ENCODE measurements around the gene SORCS1.

The SORCS1 gene

GRCh38 chr10:106832846-106833245, 331.7 kb downstream of the SORCS1 start:
- Histone ChIP-seq H3K4me1 (ENCODE audit: control insufficient read depth, insufficient read depth, low read length) (peaks cover 3% of the 10 kb centered on the region), H3K9me3 (ENCODE audit: control insufficient read depth, low read length) (no peaks in the 10 kb centered on the region), H3K27me3 (ENCODE audit: control insufficient read depth, insufficient read depth, low read length, poor library complexity, severe bottlenecking) (no peaks in the 10 kb centered on the region), H3K36me3 (ENCODE audit: control insufficient read depth, insufficient read depth, low read length) (no peaks in the 10 kb centered on the region), H3K4me3 (ENCODE audit: insufficient read depth, low read depth, low read length) (no peak overlapping the region), H3K27ac (ENCODE audit: insufficient read depth, low read depth, low read length, poor library complexity, severe bottlenecking) (no peak overlapping the region)
- 83% methylated on average over 1 of the region's 1 CpG; no CpG with 5 or more reads in 1 of the 2 experiments for WGBS, 2 experiments

GRCh38 chr10:106830471-106830870, 334.0 kb downstream of the SORCS1 start:
- Histone ChIP-seq H3K36me3 (ENCODE audit: control insufficient read depth, insufficient read depth, low read length) (no peaks in the 10 kb centered on the region), H3K4me1 (ENCODE audit: control insufficient read depth, insufficient read depth, low read length) (no peaks in the 10 kb centered on the region), H3K9me3 (ENCODE audit: control insufficient read depth, low read length) (no peaks in the 10 kb centered on the region), H3K27ac (ENCODE audit: insufficient read depth, low read depth, low read length, poor library complexity, severe bottlenecking) (no peak overlapping the region), H3K27me3 (ENCODE audit: control insufficient read depth, insufficient read depth, low read length, poor library complexity, severe bottlenecking) (no peaks in the 10 kb centered on the region), H3K4me3 (ENCODE audit: insufficient read depth, low read depth, low read length) (no peak overlapping the region)
- WGBS, 2 experiments: 89 to 92% methylated on average over 8 of the region's 8 CpGs

DNA sequence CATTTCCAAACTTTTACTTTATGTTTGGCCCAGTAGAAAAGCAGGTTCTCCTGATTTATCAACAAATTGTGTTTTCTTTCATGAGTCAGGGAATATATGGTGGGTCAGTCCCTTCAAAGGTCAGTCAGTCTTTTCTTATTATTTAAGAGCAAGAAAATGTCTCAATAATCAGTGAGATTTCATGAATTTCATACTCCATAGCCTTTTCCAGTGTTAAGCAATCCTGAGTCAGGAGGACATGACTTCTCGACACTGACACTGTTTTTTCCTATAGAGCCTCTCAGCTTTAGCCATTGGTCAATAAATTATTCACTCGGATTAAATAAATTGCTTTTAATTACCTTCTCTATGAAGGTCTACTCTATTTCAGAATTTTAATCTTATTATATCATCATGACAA, 334.5 kb downstream of the SORCS1 start:
- Histone ChIP-seq H3K27me3 (ENCODE audit: control insufficient read depth, insufficient read depth, low read length, poor library complexity, severe bottlenecking) (no peaks in the 10 kb centered on the region), H3K9me3 (ENCODE audit: control insufficient read depth, low read length) (no peaks in the 10 kb centered on the region), H3K4me1 (ENCODE audit: control insufficient read depth, insufficient read depth, low read length) (no peaks in the 10 kb centered on the region), H3K4me3 (ENCODE audit: insufficient read depth, low read depth, low read length) (no peak overlapping the region), H3K27ac (ENCODE audit: insufficient read depth, low read depth, low read length, poor library complexity, severe bottlenecking) (no peak overlapping the region), H3K36me3 (ENCODE audit: control insufficient read depth, insufficient read depth, low read length) (no peaks in the 10 kb centered on the region)
- 86 to 99% methylated on average over 2 of the region's 2 CpGs for WGBS, 2 experiments

DNA sequence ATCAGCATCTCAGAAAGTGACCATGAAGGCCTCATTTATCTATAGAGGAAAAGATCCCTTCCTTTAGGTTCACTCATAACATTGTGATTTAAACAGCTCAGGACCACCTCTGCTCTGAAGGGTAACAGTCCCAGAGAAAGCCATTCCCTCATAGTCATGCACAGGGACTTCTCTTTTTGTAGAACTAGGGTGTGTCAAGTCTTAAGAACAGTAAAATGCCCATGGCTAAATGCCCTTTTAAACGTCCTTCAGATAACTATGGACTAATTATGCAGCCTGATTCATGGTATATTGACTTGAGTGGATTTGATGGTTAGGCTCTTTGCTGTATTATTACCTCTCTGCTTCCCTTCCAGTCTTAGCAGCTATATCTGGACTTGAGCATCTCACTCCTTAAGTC, 337.8 kb downstream of the SORCS1 start:
- Histone ChIP-seq H3K4me1 (ENCODE audit: control insufficient read depth, insufficient read depth, low read length) (no peaks in the 10 kb centered on the region), H3K36me3 (ENCODE audit: control insufficient read depth, insufficient read depth, low read length) (no peaks in the 10 kb centered on the region), H3K27me3 (ENCODE audit: control insufficient read depth, insufficient read depth, low read length, poor library complexity, severe bottlenecking) (no peaks in the 10 kb centered on the region), H3K9me3 (ENCODE audit: control insufficient read depth, low read length) (no peaks in the 10 kb centered on the region), H3K4me3 (ENCODE audit: insufficient read depth, low read depth, low read length) (no peak overlapping the region), H3K27ac (ENCODE audit: insufficient read depth, low read depth, low read length, poor library complexity, severe bottlenecking) (no peak overlapping the region)
- WGBS, 2 experiments: 75 to 88% methylated on average over 1 of the region's 1 CpG

DNA sequence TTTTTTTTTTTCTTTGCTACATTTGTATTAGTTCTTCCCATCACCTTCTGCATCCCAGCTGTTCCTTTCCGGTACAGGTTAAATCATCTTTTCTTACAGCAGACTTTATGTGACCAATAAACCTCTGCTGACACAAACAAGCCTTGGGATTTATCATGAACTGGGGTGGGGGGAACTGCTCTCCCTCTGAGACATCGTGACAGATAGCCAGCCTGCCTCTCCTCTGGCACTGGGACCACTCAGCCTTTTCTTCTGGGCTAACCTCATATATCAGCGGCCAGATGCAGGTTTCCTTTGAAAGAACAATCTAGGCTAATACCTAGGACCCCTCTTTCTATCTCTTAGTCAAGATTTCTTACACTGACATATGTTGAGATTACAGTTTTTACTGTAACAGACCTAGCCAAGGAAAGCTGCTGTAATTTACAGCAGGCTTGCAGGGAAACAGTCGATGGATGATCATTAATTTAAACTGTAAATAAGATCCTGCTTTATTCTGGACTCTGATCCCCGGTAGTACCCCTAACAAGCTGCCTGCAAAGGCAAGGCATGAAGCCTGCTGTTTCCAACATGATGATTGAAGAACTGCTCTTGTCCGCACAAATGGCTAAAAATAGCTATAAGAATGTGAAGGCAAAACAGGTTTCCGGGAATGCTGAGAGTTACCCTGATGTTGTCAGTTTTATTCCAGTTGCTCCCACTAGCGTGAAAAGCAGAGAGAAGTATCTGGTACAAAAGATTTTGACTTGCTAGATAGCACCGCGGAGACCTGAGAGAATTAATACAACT, 338.7 kb downstream of the SORCS1 start:
- H3K36me3 ChIP-seq (ENCODE audit: control insufficient read depth, insufficient read depth, low read length): no peaks in the 10 kb centered on the region
- no peaks in the 10 kb centered on the region for H3K9me3 ChIP-seq (ENCODE audit: control insufficient read depth, low read length)
- H3K27me3 ChIP-seq (ENCODE audit: control insufficient read depth, insufficient read depth, low read length, poor library complexity, severe bottlenecking): no peaks in the 10 kb centered on the region
- H3K27ac ChIP-seq (ENCODE audit: insufficient read depth, low read depth, low read length, poor library complexity, severe bottlenecking): no peak overlapping the region
- H3K4me3 ChIP-seq (ENCODE audit: insufficient read depth, low read depth, low read length): no peak overlapping the region
- H3K4me1 ChIP-seq (ENCODE audit: control insufficient read depth, insufficient read depth, low read length): no peaks in the 10 kb centered on the region
- 88 to 91% methylated on average over 10 of the region's 10 CpGs for WGBS, 2 experiments

DNA sequence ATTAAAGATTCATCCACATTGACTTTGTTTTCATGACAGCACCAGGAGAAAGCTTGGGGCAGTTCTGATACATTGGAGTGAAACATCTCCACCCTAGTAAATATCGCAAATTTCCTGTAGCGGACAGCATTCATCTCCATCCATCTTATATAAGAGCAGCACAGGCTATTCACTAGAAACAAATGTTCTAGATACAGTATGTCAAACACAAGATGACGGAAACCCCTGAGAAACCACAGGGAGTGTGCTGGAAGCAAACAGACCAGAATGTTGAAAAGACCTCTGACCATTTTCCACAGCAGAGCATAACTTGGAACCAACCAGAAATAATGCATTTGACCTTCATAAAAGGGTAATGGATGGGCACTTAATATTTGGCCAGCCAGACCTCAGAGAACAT, 343.9 kb downstream of the SORCS1 start:
- H3K27me3 ChIP-seq (ENCODE audit: control insufficient read depth, insufficient read depth, low read length, poor library complexity, severe bottlenecking): no peaks in the 10 kb centered on the region
- 93 to 96% methylated on average over 3 of the region's 3 CpGs for WGBS, 2 experiments
- peaks cover 21% of the 10 kb centered on the region for H3K4me1 ChIP-seq (ENCODE audit: control insufficient read depth, insufficient read depth, low read length)
- no peaks in the 10 kb centered on the region for H3K36me3 ChIP-seq (ENCODE audit: control insufficient read depth, insufficient read depth, low read length)
- H3K27ac ChIP-seq (ENCODE audit: insufficient read depth, low read depth, low read length, poor library complexity, severe bottlenecking): no peak overlapping the region
- no peaks in the 10 kb centered on the region for H3K9me3 ChIP-seq (ENCODE audit: control insufficient read depth, low read length)
- no peak overlapping the region for H3K4me3 ChIP-seq (ENCODE audit: insufficient read depth, low read depth, low read length)

DNA sequence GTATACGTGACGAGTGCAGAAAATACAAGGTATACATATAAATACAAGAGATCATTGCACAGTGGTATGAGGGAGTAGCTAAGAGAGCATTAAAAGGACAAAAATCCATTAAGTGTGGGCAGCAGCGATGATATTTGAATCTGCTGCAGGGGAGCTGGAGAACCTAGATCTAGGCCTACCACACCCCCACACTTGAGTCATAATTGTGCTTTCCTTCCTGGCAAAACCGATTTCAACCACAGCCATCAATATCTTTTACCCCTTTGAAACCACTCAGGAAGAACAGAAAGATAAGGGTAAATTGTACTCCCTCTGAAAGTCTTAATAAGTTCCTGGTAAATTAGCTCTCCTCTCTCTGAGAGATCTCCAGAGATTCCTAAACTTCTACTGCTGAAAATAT, 345.0 kb downstream of the SORCS1 start:
- Histone ChIP-seq H3K36me3 (ENCODE audit: control insufficient read depth, insufficient read depth, low read length) (no peaks in the 10 kb centered on the region), H3K27ac (ENCODE audit: insufficient read depth, low read depth, low read length, poor library complexity, severe bottlenecking) (no peak overlapping the region), H3K4me1 (ENCODE audit: control insufficient read depth, insufficient read depth, low read length) (peaks cover 21% of the 10 kb centered on the region), H3K27me3 (ENCODE audit: control insufficient read depth, insufficient read depth, low read length, poor library complexity, severe bottlenecking) (no peaks in the 10 kb centered on the region), H3K9me3 (ENCODE audit: control insufficient read depth, low read length) (no peaks in the 10 kb centered on the region), H3K4me3 (ENCODE audit: insufficient read depth, low read depth, low read length) (no peak overlapping the region)
- 93 to 97% methylated on average over 4 of the region's 4 CpGs for WGBS, 2 experiments

DNA sequence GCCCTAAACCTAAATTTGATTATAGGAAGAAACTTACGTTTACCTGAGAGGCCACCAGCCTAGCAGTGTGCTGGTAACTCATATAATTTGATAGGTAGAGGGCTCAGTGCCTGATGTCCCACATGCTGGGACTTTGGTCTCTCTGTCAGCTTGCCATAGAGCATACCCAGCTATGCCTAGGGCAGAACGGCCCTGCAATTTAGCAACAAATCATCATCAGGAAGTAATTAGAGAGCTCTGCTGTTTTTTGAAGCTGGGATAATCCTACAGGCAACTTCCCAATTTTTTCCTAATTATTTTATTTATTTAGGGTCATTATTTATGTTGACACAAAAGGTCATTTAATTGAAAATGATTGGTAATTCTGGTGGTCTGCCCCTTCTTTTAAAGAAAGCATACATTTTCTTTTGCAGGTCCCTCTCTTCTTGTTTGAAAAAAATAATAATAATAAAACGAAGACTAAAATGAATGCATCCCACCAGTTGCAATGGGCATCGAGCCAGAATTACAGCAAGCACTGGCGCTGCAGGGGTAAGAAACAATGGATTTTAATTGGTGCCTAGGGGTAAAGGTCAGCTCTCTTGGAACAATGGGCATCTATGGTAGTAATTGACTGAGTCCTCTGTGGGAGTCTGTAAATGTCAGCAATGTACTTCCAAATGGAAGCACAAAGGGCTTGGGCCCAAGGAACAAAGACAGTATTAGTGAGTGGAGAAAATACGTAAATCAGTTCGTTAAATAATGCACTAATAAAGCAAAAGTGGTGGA, 348.0 kb downstream of the SORCS1 start:
- Histone ChIP-seq H3K27me3 (ENCODE audit: control insufficient read depth, insufficient read depth, low read length, poor library complexity, severe bottlenecking) (no peaks in the 10 kb centered on the region), H3K9me3 (ENCODE audit: control insufficient read depth, low read length) (no peaks in the 10 kb centered on the region), H3K27ac (ENCODE audit: insufficient read depth, low read depth, low read length, poor library complexity, severe bottlenecking) (peak overlapping the region; percentile 73), H3K36me3 (ENCODE audit: control insufficient read depth, insufficient read depth, low read length) (no peaks in the 10 kb centered on the region), H3K4me1 (ENCODE audit: control insufficient read depth, insufficient read depth, low read length) (peaks cover 21% of the 10 kb centered on the region), H3K4me3 (ENCODE audit: insufficient read depth, low read depth, low read length) (no peak overlapping the region)
- WGBS, 2 experiments: 26 to 28% methylated on average over 6 to 7 of the region's 7 CpGs

- WGBS, 2 experiments: 95 to 97% methylated on average over 2 of the region's 3 CpGs
- Histone ChIP-seq H3K36me3 (ENCODE audit: control insufficient read depth, insufficient read depth, low read length) (no peaks in the 10 kb centered on the region), H3K4me3 (ENCODE audit: insufficient read depth, low read depth, low read length) (no peak overlapping the region), H3K4me1 (ENCODE audit: control insufficient read depth, insufficient read depth, low read length) (peaks cover 22% of the 10 kb centered on the region), H3K27ac (ENCODE audit: insufficient read depth, low read depth, low read length, poor library complexity, severe bottlenecking) (no peak overlapping the region), H3K27me3 (ENCODE audit: control insufficient read depth, insufficient read depth, low read length, poor library complexity, severe bottlenecking) (no peaks in the 10 kb centered on the region), H3K9me3 (ENCODE audit: control insufficient read depth, low read length) (no peaks in the 10 kb centered on the region)
Measured at GRCh38 chr10:106815427-106816043, 349.0 kb downstream of the SORCS1 start.

GRCh38 chr10:106804992-106805582, 359.4 kb downstream of the SORCS1 start:
- Histone ChIP-seq H3K27me3 (ENCODE audit: control insufficient read depth, insufficient read depth, low read length, poor library complexity, severe bottlenecking) (no peaks in the 10 kb centered on the region), H3K27ac (ENCODE audit: insufficient read depth, low read depth, low read length, poor library complexity, severe bottlenecking) (no peak overlapping the region), H3K4me3 (ENCODE audit: insufficient read depth, low read depth, low read length) (no peak overlapping the region), H3K36me3 (ENCODE audit: control insufficient read depth, insufficient read depth, low read length) (no peaks in the 10 kb centered on the region), H3K9me3 (ENCODE audit: control insufficient read depth, low read length) (no peaks in the 10 kb centered on the region), H3K4me1 (ENCODE audit: control insufficient read depth, insufficient read depth, low read length) (no peaks in the 10 kb centered on the region)
- WGBS, 2 experiments: 87 to 100% methylated on average over 1 of the region's 1 CpG
